Osteoblast (primary cell): ENCODE results near the gene WDR37. TPM values are rescaled to one million over a fixed set of nuclear protein-coding genes. Genes with fewer than 3 reads are reported as not detected.

Experiments
- DNase-seq: peaks from one replicate; pipeline ENCODE4 v3.0.0; 2011; ENCODE audit warnings: low spot score, mixed read lengths; ENCODE audit not compliant: insufficient read length; ENCODE audit errors: missing footprints
- H2AFZ ChIP-seq: 2 replicates; pipeline ENCODE4 v1.6.0; 2011; ENCODE audit warnings: mild to moderate bottlenecking, low read length
- H3K27ac ChIP-seq: 2 replicates; pipeline ENCODE4 v1.5.1; 2011; ENCODE audit warnings: mild to moderate bottlenecking, low read depth, low read length, moderate library complexity
- H3K27me3 ChIP-seq: 2 replicates; pipeline ENCODE4 v1.6.0; 2012; ENCODE audit warnings: mild to moderate bottlenecking, control low read depth, inconsistent platforms, low read length, moderate library complexity; ENCODE audit not compliant: insufficient read depth
- H3K36me3 ChIP-seq: 2 replicates; pipeline ENCODE4 v1.5.1; 2011; ENCODE audit warnings: mild to moderate bottlenecking, low read length, control low read depth, moderate library complexity; ENCODE audit not compliant: insufficient read depth
- H3K4me1 ChIP-seq: 2 replicates; pipeline ENCODE4 v1.5.1; 2011; ENCODE audit warnings: mild to moderate bottlenecking, low read length, control low read depth, moderate library complexity; ENCODE audit not compliant: insufficient read depth
- H3K4me2 ChIP-seq: 2 replicates; pipeline ENCODE4 v1.6.0; 2011; ENCODE audit warnings: mild to moderate bottlenecking, low read length; ENCODE audit not compliant: insufficient read depth
- H3K4me3 ChIP-seq: fragments of 200-600 bp; sonication (generic); 3 replicates; pipeline ENCODE4 v1.5.1; 2012; ENCODE audit warnings: mild to moderate bottlenecking, low read length, inconsistent platforms; ENCODE audit not compliant: insufficient read depth
- H3K79me2 ChIP-seq: 2 replicates; pipeline ENCODE4 v1.6.0; 2012; ENCODE audit warnings: mild to moderate bottlenecking, low read length, control low read depth, inconsistent platforms; ENCODE audit not compliant: insufficient read depth
- H3K9me3 ChIP-seq: 2 replicates; pipeline ENCODE4 v1.5.1; 2011; ENCODE audit warnings: low read depth, low read length, control low read depth
- H4K20me1 ChIP-seq: 2 replicates; pipeline ENCODE4 v1.6.0; 2012; ENCODE audit warnings: mild to moderate bottlenecking, low read length, control low read depth; ENCODE audit not compliant: insufficient read depth
- total RNA-seq: library from RNA; depleted of rRNA; stranded (reverse); fragments of >200 nt; gene quantifications from 2 replicates; pipeline ENCODE4 v1.2.3, GENCODE V29; 2012
- TF ChIP-seq, protein P1 (sequence below): IDR thresholded peaks from 2 replicates; pipeline ENCODE4 v1.5.1; 2011; ENCODE audit warnings: mild to moderate bottlenecking, low read depth, low read length, moderate library complexity; ENCODE audit errors: extremely low read depth

The WDR37 gene
- total RNA-seq, 1 donor = 18.8 TPM

DNA sequence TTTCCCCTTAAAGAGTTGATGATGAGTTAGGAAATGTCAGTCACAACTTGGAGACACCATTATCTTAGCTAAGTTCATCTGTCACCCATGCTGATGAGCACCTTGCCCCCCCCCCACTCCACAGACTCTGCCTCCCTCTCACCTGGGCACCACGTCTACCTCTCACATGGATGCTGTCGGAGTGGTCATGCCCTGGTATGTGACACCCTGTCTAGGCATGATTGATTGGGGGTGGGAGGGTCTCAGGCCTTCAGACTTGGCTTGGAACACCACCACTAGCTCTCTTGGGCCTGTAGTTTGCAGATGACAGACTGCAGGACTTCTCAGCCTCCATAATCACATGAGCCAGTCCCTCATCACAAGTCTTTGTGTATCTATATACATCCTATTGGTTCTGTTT, 78.0 kb downstream of the WDR37 start:
- Histone ChIP-seq H3K9me3 (no peaks in the 10 kb centered on the region), H3K4me3 (no peak overlapping the region), H3K36me3 (peaks cover 20% of the 10 kb centered on the region), H3K4me2 (no peak overlapping the region), H3K27ac (no peak overlapping the region), H3K27me3 (no peaks in the 10 kb centered on the region), H2AFZ (no peak overlapping the region), H3K4me1 (no peaks in the 10 kb centered on the region), H4K20me1 (no peaks in the 10 kb centered on the region), H3K79me2 (no peaks in the 10 kb centered on the region)
- TF ChIP-seq, protein P1, sequence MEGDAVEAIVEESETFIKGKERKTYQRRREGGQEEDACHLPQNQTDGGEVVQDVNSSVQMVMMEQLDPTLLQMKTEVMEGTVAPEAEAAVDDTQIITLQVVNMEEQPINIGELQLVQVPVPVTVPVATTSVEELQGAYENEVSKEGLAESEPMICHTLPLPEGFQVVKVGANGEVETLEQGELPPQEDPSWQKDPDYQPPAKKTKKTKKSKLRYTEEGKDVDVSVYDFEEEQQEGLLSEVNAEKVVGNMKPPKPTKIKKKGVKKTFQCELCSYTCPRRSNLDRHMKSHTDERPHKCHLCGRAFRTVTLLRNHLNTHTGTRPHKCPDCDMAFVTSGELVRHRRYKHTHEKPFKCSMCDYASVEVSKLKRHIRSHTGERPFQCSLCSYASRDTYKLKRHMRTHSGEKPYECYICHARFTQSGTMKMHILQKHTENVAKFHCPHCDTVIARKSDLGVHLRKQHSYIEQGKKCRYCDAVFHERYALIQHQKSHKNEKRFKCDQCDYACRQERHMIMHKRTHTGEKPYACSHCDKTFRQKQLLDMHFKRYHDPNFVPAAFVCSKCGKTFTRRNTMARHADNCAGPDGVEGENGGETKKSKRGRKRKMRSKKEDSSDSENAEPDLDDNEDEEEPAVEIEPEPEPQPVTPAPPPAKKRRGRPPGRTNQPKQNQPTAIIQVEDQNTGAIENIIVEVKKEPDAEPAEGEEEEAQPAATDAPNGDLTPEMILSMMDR = no peak
- no peak for DNase-seq

DNA sequence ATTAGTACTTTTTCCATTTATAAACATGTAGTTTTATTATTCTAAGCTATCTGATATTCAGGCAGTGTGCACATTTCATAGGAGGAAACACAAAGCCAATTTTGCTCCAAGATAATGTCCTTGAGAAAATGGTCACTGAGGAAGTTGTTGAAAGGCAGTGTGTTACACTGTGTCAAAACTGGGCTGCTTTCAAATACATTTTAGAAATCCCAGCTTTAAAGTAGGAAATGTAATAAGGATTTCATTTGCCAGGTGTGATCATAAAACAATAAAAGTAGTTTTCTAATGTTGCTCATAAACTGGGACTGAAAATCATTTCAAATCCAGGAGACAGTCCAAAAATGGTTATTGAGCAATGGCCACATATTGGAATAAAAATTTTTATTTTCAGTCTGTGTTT, 80.1 kb downstream of the WDR37 start:
- Histone ChIP-seq H3K9me3 (no peaks in the 10 kb centered on the region), H3K27me3 (no peaks in the 10 kb centered on the region), H3K36me3 (no peaks in the 10 kb centered on the region), H3K27ac (no peak overlapping the region), H3K4me3 (no peak overlapping the region), H4K20me1 (no peaks in the 10 kb centered on the region), H3K79me2 (no peaks in the 10 kb centered on the region), H3K4me1 (no peaks in the 10 kb centered on the region), H3K4me2 (no peak overlapping the region), H2AFZ (no peak overlapping the region)
- no peak for DNase-seq
- TF ChIP-seq, protein P1 = no peak

DNA sequence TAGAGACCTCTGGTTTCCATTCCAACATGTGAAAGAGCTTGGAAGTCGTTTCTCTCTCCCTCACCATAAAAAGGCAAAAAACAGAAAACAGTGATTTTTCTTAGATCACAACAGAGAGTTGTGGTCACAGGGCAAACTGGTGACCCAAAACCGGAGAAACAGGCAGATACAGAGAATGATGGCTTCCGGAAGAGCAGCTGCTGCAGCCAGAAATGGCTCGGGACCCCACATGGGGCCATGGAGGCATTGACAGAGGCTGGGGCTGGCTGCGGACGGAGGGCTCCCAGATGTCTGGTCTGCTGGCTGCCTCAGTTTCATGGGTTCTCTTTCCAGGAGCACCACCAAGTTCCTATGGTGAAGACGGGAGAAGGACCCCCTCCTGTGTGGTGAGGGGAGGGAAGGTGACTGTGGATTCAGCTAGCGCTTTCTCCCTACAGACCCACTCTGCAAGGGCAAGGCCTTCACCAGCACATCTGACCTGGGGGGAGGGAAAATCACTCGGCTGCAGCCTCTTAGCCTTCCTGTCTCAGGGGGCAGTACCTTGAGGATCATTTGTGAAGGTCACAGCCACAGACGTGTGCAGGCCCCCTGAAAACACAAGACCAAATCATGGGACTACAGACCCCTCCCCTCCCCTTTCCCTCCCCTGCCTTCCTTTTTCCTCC, 81.4 kb downstream of the WDR37 start:
- no peak for DNase-seq
- H2AFZ ChIP-seq = no peak overlapping the region
- no peaks in the 10 kb centered on the region for H4K20me1 ChIP-seq
- no peaks in the 10 kb centered on the region for H3K9me3 ChIP-seq
- TF ChIP-seq, protein P1 = no peak
- H3K27ac ChIP-seq = no peak overlapping the region
- H3K4me2 ChIP-seq = no peak overlapping the region
- H3K79me2 ChIP-seq = no peaks in the 10 kb centered on the region
- H3K27me3 ChIP-seq = no peaks in the 10 kb centered on the region
- H3K4me1 ChIP-seq = no peaks in the 10 kb centered on the region
- H3K36me3 ChIP-seq = no peaks in the 10 kb centered on the region
- H3K4me3 ChIP-seq = no peak overlapping the region

DNA sequence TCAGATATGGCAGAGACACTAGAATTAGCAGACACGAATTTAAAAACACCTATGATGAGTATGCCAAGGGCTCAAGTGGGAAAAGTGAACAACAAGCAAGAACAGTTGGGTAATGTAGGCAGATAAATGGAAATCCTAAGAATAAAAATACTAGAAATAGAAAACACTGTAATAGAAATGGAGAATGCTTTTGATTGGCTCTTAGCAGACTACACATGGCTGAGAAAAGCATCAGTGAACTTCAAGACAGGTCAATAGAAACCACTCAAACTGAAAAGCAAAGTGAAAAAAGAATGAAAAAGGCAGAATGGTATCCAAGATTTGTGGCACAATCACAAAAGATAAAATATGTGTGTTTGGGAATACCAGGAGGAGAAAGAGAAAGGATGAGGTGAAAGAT, 82.3 kb downstream of the WDR37 start:
- Histone ChIP-seq H3K36me3 (no peaks in the 10 kb centered on the region), H3K4me3 (no peak overlapping the region), H3K9me3 (no peaks in the 10 kb centered on the region), H2AFZ (no peak overlapping the region), H3K27me3 (no peaks in the 10 kb centered on the region), H3K4me1 (no peaks in the 10 kb centered on the region), H4K20me1 (no peaks in the 10 kb centered on the region), H3K79me2 (no peaks in the 10 kb centered on the region), H3K4me2 (no peak overlapping the region), H3K27ac (no peak overlapping the region)
- TF ChIP-seq, protein P1 = no peak
- no peak for DNase-seq
